Endometrium (tissue), 2 donors: ENCODE measurements around the gene ARPC1A.
"Not testable (repeated sequence)": the region's sequence is repeated elsewhere in the genome, so short reads cannot be mapped to it uniquely, and the experiment has no call there.

Experiments used
- FAIRE-seq: peaks from 2 replicates; lab custom pipeline; 2012; peaks lifted over from hg19 to GRCh38; lab: Jason Lieb, UNC
- donor health status: control.
- donor health status: control.

The ARPC1A gene

GRCh38 chr7:99410635-99411034 is 84.9 kb downstream of the ARPC1A start:
- FAIRE-seq, result no peak

- FAIRE-seq, result not testable (repeated sequence)
Measured at GRCh38 chr7:99415513-99416127, 89.9 kb downstream of the ARPC1A start.
